Keratinocyte (primary cell): ENCODE results near the gene NEURL1. TPM values are rescaled to one million over a fixed set of nuclear protein-coding genes. Genes with fewer than 3 reads are reported as not detected.

ENCODE experiments used
- DNase-seq: peaks from one replicate; pipeline ENCODE4 v3.0.0-alpha.2; 2011; ENCODE audit warnings: low read depth, missing footprints, low spot score
- FAIRE-seq: peaks from 2 replicates; lab custom pipeline; 2011; peaks lifted over from hg19 to GRCh38; lab: Jason Lieb, UNC
- H2AFZ ChIP-seq: 2 replicates; pipeline ENCODE4 v1.6.0; 2012; ENCODE audit warnings: low read length, control low read depth, inconsistent platforms; ENCODE audit not compliant: control insufficient read depth
- H3K27ac ChIP-seq: 2 replicates; pipeline ENCODE4 v1.5.1; 2011; ENCODE audit warnings: low read length; ENCODE audit not compliant: control insufficient read depth, insufficient read depth
- H3K27me3 ChIP-seq: 3 replicates; pipeline ENCODE4 v1.6.0; 2011; ENCODE audit warnings: low read length; ENCODE audit not compliant: control insufficient read depth, insufficient read depth; ENCODE audit errors: extremely low read depth
- H3K36me3 ChIP-seq, 2 experiments: 2 replicates in 1 of 2; 3 replicates in 1 of 2; pipeline ENCODE4 v1.5.1; 2011; ENCODE audit warnings: low read length in 2 of 2, mild to moderate bottlenecking in 1 of 2; ENCODE audit not compliant: control insufficient read depth in 2 of 2, insufficient read depth in 2 of 2; ENCODE audit errors: extremely low read depth in 1 of 2
- H3K4me1 ChIP-seq: 3 replicates; pipeline ENCODE4 v1.5.1; 2011; ENCODE audit warnings: low read length; ENCODE audit not compliant: control insufficient read depth, insufficient read depth; ENCODE audit errors: extremely low read depth
- H3K4me2 ChIP-seq: 3 replicates; pipeline ENCODE4 v1.6.0; 2011; ENCODE audit warnings: low read depth, low read length; ENCODE audit not compliant: control insufficient read depth, insufficient read depth; ENCODE audit errors: extremely low read depth
- H3K4me3 ChIP-seq, 3 experiments: fragments of 200-600 bp in 1 of 3; sonication (generic) in 1 of 3; 2 replicates in 2 of 3; 3 replicates in 1 of 3; pipeline ENCODE4 v1.5.1; 2011 to 2016; ENCODE audit warnings: low read length in 3 of 3, mild to moderate bottlenecking in 3 of 3, control low read depth in 2 of 3, inconsistent platforms in 1 of 3, low read depth in 1 of 3, mixed read lengths in 1 of 3, mixed run types in 1 of 3, moderate library complexity in 1 of 3; ENCODE audit not compliant: control insufficient read depth in 2 of 3, insufficient read depth in 2 of 3; ENCODE audit errors: extremely low read depth in 1 of 3
- H3K79me2 ChIP-seq: 2 replicates; pipeline ENCODE4 v1.6.0; 2012; ENCODE audit warnings: low read length; ENCODE audit not compliant: control insufficient read depth, insufficient read depth
- H3K9ac ChIP-seq: 3 replicates; pipeline ENCODE4 v1.6.0; 2011; ENCODE audit warnings: low read length; ENCODE audit not compliant: control insufficient read depth, insufficient read depth; ENCODE audit errors: extremely low read depth
- H3K9me1 ChIP-seq: 3 replicates; pipeline ENCODE4 v1.6.0; 2011; ENCODE audit warnings: low read length; ENCODE audit not compliant: control insufficient read depth, insufficient read depth; ENCODE audit errors: extremely low read depth
- H3K9me3 ChIP-seq: 2 replicates; pipeline ENCODE4 v1.5.1; 2012; ENCODE audit warnings: low read depth, low read length; ENCODE audit not compliant: control insufficient read depth
- H4K20me1 ChIP-seq: 3 replicates; pipeline ENCODE4 v1.6.0; 2011; ENCODE audit warnings: low read length; ENCODE audit not compliant: control insufficient read depth, insufficient read depth; ENCODE audit errors: extremely low read depth
- CTCF ChIP-seq, 3 experiments: IDR thresholded peaks in 1 of 3; conservative IDR thresholded peaks in 1 of 3; optimal IDR thresholded peaks in 1 of 3; 2 replicates in 2 of 3; 3 replicates in 1 of 3; pipeline versions ENCODE3 to v1.5.1; 2011; ENCODE audit warnings: low read length in 3 of 3, mild to moderate bottlenecking in 3 of 3, moderate library complexity in 2 of 3, control low read depth in 1 of 3, inconsistent platforms in 1 of 3; ENCODE audit not compliant: insufficient read depth in 2 of 3; ENCODE audit errors: extremely low read depth in 1 of 3
- EZH2 ChIP-seq: IDR thresholded peaks from one replicate; pipeline ENCODE4 v1.6.1; 2012; ENCODE audit warnings: inconsistent platforms, mild to moderate bottlenecking, low read length, moderate library complexity
- dilution Hi-C: fragments of 300-500 bp; cut with MboI; formaldehyde crosslinking; loops from one replicate; pipeline ENCODE4 v1.7.0; 2020; ENCODE audit warnings: low sequenced_read_pairs; ENCODE audit not compliant: extremely low pct_ligation_motif_present
- polyA minus RNA-seq, 3 experiments: library from RNA; depleted of rRNA, polyadenylated mRNA; stranded (reverse); fragments of >200 nt; gene quantifications; 1 replicate in 1 of 3; 2 replicates in 1 of 3; 3 replicates in 1 of 3; pipeline ENCODE4 v1.2.3, GENCODE V29; 2011
- polyA plus RNA-seq, 5 experiments: library from polyadenylated mRNA; depleted of rRNA in 3 of 5; stranded (reverse) in 3 of 5; stranded (forward) in 1 of 5; unstranded in 1 of 5; fragments of >200 nt; gene quantifications; 1 replicate in 1 of 5; 2 replicates in 3 of 5; 3 replicates in 1 of 5; pipeline versions ENCODE4 v1.2.1 to v1.2.3, GENCODE V29; 2011 to 2012; ENCODE audit warnings: missing spikeins in 2 of 5, low read depth in 1 of 5, low replicate concordance in 1 of 5

Gene NEURL1
- polyA plus RNA-seq: 0.02 to 0.12 TPM (median 0.03 TPM) in 3 replicates
- polyA plus RNA-seq (2011; ENCODE audit: low read depth): not detected
- 0.04 and 0.17 TPM in 2 replicates for polyA plus RNA-seq (2011; cell fraction: cytosol; rRNA removed)
- 0.10 and 0.23 TPM in 2 replicates for polyA plus RNA-seq (2011; cell fraction: nucleus; rRNA removed)
- polyA plus RNA-seq (2012; ENCODE audit: low replicate concordance): 0.15 and 0.41 TPM in 2 replicates
- polyA minus RNA-seq: 0.13 TPM in 1 of 3 replicates, not detected in the others
- polyA minus RNA-seq (2011; cell fraction: cytosol; rRNA and poly(A)+ RNA removed): not detected
- 0.11 and 0.16 TPM in 2 replicates for polyA minus RNA-seq (2011; cell fraction: nucleus; rRNA and poly(A)+ RNA removed)

- Histone ChIP-seq H3K9ac (no peak within 1 kb of the TSS), H3K27ac (no peak within 1 kb of the TSS), H3K9me3 (no peaks in the 10 kb centered on the region), H3K36me3 (no peaks in the 10 kb centered on the region), H3K79me2 (no peaks in the 10 kb centered on the region), H2AFZ (peak within 1 kb of the TSS; percentile 43), H4K20me1 (no peaks in the 10 kb centered on the region), H3K4me1 (peaks cover 29% of the 10 kb centered on the region), H3K4me2 (peak within 1 kb of the TSS; percentile 50), H3K27me3 (peaks cover 35% of the 10 kb centered on the region), H3K4me3 (peak within 1 kb of the TSS; percentile 31 to 63 (median 47)), H3K9me1 (peaks cover 6% of the 10 kb centered on the region)
- DNase-seq: no peak
- dilution Hi-C loops: no loop called here
- no peak for TF ChIP-seq CTCF (optimal IDR thresholded peaks at IDR 0.05 in 1 of 3, IDR thresholded peaks at IDR 0.05 in 1 of 3, conservative IDR thresholded peaks at IDR 0.05 in 1 of 3; ENCODE audit: extremely low read depth in 1 of 3, insufficient read depth in 2 of 3, low read length in 3 of 3)
- FAIRE-seq: no peak
Measured at GRCh38 chr10:103493362-103493915, at the start of gene NEURL1. NEURL1 (plus strand) TSS chr10:103493705; CDS start chr10:103494388, 683 bp downstream.

GRCh38 chr10:103444478-103444877, 49.0 kb upstream of the NEURL1 start:
- Histone ChIP-seq H4K20me1 (no peaks in the 10 kb centered on the region), H3K4me1 (no peaks in the 10 kb centered on the region), H2AFZ (no peak overlapping the region), H3K4me2 (no peak overlapping the region), H3K9ac (no peak overlapping the region), H3K27me3 (no peaks in the 10 kb centered on the region), H3K79me2 (no peaks in the 10 kb centered on the region), H3K4me3 (no peak overlapping the region), H3K9me3 (no peaks in the 10 kb centered on the region), H3K27ac (no peak overlapping the region), H3K36me3 (peaks cover 64 to 66% of the 10 kb centered on the region in 2 experiments), H3K9me1 (no peaks in the 10 kb centered on the region)
- DNase-seq: no peak
- dilution Hi-C loops: no loop called here
- FAIRE-seq: no peak
- no peak for TF ChIP-seq CTCF (optimal IDR thresholded peaks at IDR 0.05 in 1 of 3, IDR thresholded peaks at IDR 0.05 in 1 of 3, conservative IDR thresholded peaks at IDR 0.05 in 1 of 3; ENCODE audit: extremely low read depth in 1 of 3, insufficient read depth in 2 of 3, low read length in 3 of 3)
- no peak for TF ChIP-seq EZH2
